Endometrial microvascular endothelial cells (primary cell): Measurements from ENCODE around the gene WDFY4. TPM values are rescaled to one million over a fixed set of nuclear protein-coding genes. Genes with fewer than 3 reads are reported as not detected.

ENCODE experiments used
- in situ Hi-C: cut with HindIII; loops from 2 replicates; pipeline ENCODE4 v1.10.0; 2017; ENCODE audit warnings: low sequenced_read_pairs, low pct_unique_long_range_greater_than_20kb; ENCODE audit errors: inconsistent ontology term
- total RNA-seq: library from RNA; depleted of rRNA; stranded (reverse); fragments of >200 nt; gene quantifications from one replicate; pipeline ENCODE4 v1.2.3, GENCODE V29; 2015; ENCODE audit errors: inconsistent ontology term

Gene WDFY4
- total RNA-seq, 1 donor from 2014 or later = 13.4 TPM

DNA sequence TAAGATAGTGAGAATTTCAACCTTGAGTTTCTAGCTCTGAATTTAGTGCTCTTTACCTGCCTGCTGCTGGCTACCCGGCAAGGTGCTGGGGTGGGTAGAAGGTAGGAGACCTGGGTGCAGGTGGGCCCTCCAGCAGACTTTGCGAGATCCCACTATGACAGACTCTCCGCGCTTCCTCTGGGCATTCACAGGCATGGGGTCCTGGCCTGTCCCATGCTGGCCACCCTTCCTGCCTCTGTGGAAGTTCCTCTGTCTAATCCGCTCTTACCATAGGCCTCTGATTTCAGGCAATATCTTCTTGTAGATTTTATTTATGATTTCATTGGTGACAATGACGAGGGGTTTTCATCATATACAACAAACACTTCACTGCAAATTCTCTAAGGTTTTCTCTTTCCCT, 1.2 kb upstream of the WDFY4 start:
- in situ Hi-C loops = no loop called here

DNA sequence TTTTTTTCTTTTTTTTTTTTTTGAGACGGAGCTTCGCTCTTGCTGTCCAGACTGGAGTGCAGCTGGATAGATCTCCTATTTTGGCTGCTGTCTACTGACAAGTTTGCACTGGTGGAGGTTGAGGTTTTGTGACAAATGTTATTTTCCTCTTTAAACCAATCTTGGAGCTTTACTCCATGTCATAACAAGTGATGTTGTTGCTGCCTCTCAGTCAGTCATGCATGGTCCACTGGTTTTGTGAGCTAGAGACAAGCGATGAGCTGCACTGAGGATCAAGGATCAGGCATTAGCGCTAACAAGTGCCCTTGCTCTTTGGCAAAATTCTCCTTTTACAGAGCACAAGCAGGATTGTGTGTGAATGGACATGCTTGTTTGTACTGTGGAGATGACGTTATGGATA, 805 bp upstream of the WDFY4 start:
- in situ Hi-C loops = no loop called here

DNA sequence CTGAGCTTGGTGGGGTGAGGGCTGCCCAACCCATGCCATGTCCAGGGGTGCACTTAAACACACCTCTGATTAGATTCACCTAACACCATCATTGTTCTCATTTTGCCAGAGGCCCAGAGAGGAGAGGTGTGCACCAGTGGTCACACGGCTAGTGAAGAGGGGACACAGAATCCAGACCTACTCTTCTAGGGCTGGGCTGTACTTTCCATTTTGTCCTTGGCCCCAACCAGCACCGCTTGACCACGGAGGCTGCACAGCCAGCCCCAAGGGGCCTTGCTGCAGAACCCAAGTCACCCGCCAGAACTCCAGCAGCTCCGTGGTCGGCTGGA, 246 bp upstream of the WDFY4 start:
- in situ Hi-C loops = no loop called here

DNA sequence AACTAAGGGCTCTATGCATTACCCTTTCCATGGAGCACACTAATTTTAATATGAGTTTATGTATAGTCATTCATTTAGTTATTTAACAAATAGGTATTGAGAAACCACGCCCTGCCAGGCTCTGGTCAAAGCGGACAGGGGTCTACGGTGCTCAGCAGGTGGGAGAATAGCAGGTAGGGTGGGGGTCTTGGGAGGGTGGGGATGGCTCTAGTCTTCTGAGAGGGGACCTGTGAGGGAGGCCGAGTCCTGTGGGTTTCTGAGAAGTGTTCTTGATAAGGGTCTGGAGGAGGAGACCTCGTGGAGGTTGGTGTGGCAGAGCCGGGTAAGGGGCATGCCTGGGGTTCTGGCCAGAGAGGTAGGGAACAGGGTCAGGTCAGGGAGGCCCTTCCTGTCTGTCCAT, 1.1 kb downstream of the WDFY4 start:
- in situ Hi-C loops = no loop called here

DNA sequence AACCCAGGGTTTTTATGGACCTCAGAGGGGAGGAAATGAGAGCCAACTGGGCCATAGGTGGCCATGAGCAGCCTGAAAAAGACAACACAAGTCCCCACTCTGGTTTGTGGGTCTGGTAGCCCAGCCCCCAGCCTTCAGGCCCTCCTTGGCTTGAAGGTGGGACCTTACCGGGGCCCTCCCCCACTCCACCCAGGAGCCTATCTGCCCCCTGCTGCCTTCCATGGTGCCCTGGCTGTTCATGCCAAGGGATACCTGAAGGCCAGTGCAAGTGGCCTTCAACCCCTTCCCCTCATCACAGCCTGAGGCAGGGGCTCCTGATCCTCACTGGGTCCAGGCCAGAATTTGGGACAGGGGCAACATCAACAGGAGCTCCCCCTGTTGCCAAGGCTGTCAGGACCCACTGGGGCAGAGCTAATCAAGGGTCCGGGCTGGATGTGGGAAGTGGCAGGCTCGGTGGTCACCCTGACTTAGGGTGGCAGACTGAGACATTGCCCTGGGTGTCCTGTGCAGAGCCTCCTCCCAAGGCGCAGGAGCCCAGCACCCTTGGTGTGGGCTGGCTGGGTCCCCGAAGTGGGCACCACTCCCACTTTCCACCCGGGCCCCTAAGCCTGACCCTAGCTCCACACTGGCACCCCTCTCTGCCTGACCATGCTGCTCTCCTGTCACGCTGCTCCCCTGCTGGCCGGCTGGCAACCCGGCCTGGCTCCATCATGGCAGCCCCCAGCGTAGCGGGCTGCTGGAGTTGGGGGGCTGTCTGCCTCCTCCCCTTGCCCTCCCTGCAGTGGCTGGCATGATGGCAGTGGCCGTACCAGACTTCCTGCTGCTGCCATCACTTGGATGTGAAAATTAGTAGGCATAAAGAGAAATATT, 6.4 kb downstream of the WDFY4 start:
- in situ Hi-C loops = no loop called here

DNA sequence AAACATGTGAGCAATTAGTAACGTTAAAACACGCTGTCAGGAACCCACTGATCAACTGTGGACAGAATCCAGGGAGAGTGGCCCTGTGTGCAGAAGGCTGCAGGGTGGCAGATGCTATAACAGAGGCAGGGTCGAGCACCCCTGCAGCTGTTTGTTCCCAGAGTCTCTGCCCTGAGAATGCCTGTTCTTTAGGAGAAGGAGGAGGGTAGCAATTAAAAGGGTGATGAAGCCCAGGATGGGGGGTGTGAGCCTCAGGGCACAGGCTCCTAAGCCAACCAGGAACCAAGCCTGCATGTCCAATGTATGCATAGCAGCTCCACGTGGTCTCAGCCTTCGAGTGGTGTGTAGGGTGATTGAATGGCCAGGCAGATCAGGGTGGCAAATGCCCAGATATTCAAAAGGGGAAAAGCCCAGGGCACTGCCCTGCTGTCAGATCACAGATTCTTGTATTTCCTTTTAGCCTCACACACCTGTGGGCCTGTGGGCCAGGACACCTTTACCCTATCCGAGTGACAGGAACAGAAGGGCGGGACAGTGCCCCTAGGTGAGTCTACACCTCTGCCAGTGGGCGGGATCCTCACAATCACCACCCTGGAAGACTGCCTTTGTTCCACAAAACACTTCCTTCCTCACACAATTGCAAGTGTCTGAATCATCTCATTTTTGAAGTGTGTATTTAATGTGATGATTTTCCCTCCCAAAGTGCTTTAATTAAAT, 7.3 kb downstream of the WDFY4 start:
- in situ Hi-C loops = no loop called here

DNA sequence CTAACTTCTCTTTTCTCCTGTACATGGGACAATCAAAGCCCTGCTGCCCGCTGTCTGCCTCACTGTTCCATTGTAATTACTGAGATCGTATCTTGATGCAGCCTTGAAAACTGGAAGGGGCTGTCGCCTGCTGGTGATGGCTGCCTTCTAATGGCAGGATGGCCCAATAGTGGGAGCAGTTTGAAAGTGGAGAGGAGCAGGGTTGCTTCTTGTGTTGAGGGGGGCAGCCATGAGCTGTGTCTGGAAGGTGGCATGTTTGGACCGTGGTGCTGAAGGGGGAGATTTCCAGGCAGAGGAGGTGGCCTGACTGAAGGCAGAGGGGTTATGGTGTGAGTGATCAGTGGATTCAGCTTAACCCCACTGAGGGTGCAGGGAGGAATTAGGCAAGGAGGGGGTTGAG, 8.1 kb downstream of the WDFY4 start:
- in situ Hi-C loops = no loop called here

DNA sequence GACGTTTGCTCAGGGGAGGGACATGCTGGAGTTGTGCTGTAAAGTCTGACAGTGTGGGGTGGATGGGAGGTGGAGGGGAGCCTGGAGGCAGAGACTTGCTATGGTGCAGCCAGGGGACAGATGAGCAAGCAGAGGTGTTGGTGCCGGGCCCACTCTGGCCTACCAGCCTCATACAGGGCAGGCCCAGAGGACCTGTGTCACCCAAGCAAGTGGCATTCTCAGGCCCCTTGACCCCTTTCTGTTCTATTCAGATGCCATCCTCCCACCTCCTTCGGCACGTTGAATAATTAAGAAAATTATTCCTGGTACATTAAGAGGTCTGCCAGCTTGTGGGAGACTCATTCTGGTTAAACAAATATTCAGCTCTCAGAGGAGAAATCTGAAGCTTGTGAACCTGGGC, 8.5 kb downstream of the WDFY4 start:
- in situ Hi-C loops = no loop called here

DNA sequence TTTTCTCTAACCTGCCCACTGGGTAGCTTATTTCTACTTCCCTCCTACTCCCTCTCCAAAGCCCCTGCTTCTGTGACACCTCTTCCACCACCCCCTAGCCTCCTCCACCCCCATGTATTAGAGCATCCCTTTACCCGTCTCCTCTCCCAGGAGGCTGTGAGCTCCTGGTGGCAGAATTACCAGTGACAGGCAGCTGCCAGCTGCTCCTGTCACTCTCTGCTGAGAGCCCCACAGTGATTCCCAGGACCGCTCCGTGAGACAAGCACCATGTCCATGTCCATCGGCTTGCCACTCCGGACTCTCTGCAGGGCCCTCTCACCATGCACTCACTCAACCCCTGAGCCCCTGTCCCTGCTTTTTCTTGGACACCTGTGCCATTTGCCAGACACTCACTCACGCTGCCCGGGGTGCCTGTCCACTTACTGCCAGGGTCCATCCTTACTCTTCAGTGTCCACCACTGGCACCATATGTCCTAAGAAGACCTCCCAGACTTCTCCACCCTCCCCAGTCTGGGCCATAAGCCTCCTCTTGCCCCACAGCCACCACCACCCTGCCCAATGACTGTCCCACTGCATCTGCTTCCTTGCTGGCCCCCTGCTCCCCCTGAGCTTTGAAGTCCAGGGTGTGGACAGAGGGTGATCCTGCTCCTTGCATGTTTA, 9.8 kb downstream of the WDFY4 start:
- in situ Hi-C loops = no loop called here

DNA sequence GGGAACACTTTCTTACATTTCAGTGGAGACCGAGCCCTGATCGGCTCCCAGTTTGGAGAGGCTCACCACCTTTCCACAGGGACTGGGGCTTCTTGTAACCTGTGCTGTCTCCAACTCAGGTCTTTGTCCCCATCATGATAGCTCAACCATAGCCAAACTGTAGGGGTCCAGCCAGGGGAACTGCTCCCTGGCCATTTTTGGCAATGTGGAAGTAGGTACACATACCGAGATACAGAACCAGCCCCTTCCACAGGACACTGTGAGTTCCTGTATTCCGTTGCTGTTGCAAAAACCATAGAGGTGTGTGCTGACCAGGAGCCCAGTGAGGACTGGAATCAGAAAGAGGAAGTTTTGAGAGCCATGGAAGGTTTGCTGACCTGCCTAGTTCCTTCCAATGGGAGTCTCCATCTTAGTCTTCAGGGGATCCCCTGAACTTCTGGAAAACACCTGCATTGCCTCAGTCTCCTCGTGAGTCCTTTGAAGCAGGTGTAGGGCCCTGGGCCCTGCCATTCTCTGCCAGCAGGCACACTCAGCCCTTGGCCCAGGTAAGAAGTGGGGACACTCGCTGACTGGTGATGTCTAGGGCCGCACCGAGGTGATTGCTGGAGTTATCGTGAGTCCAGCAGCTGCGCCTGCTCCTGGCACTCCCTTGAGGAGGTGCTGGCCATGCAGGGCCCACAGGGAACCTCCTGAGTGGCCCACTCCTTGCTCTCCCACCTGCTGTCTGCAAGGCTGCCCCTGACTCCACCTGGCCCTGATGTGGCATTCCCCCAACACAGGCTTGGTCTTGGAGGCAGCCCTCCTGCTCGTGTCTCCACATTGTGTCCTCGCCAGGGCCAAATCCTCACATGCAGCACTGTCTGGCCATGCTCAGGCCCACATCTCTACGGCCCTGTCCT, 11.2 kb downstream of the WDFY4 start:
- in situ Hi-C loops = no loop called here

DNA sequence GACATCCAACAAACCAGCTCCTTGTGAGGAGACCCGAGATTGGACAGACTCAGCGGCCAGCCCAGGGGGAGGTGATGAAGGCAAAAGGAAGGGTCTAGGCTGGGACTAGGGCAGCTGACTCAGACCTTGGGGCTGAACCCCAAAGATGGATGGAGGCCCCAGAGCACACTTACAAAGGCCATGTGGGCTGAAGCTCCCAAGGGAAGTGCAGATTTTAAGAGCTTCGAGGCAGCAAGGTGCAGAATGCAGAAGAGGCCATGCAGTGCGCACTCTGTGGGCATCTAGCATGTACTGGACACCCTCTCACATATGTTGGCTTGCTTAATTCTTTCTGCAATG, 11.8 kb downstream of the WDFY4 start:
- in situ Hi-C loops = no loop called here

DNA sequence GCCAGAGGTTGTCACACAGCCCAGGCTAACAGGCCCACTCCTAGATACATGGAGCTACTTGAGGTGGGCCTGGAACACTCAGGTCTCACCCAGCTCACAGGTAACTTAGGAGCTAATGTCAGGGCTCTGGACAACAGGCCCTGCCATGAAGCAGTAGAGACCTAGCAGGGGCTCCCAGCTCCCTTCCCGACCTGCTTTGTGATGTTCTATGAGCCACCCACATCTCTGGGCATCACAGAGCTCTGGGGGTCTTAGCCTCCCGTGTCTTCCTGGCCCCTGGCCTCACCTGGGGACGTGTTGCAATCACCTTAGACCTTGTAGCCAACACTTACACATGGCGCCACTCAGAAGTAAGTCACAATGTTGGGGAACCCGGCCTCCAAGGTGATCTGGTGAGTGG, 12.4 kb downstream of the WDFY4 start:
- in situ Hi-C loops = no loop called here

DNA sequence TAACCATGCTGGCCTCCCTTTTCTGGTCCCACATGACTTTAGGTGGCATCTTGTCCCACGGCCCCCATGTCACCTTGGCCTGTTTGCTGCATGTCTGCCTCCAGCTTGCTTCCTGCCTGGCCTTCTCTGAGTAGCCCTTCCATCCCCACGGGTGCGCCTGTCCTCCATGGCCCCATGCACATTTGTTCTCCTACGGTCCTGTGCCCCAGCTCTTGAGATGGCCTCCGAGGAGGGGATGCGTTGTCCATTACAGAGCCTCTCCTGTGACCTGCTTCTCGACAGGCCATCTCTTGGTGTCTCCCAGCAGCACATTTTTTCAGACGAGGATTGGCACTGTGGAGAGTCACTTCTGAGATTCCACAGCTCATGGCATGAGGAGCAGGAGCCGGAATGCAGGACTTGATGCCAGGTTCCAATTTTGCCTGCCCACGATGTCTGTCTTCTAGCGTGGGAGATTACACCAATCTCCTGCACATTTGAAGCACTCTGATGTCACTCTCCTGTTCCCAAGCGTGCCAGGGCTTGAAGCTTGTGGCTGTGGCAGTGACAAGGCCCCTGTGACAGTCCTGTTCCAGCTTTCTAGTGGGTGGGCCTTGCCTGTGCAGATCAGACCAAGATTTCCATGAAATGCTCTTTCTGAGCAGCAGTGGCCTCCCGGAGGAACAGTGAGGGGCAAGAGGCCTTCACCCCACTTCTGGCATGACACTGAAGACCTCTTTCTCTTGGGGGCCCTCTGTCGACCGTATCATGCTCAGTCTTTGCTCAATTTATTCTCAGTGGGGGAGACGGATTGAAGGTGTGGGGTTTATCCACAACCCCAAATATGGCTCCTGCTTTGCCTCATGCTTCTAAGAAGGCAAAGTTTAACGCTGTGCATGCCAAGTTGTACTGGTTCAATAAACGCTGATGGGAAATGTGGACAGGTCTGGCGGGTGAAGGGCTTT, 13.4 kb downstream of the WDFY4 start:
- in situ Hi-C loops = no loop called here

DNA sequence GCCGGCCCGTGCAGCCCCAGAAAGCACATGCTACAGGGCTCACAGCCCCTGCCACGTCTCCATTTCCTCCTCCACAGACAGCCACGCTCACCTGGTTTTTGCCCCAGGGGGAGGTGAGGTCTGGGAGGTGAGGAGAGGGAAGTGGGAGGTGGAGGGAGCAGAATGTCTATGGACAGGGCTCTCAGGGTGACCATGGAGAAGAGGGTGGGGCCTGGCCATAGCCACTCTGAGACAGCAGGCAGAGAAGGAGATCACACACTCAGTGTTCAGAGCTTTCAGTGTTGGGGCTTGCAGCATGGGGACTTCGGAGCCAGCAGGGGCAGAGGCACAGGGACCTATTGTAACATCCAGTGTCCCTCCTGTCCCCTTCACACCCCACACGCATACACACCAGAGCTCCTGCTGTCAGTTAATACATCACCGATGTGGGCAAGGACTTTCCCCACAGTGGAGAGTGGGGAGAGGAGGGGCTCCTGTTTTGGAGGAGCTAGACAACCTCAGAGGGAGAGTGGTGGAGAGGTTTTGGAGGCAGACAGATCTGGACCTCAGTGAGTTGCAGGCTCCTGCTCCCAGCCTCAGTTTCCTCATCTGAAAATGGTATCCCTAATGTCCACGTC, 14.4 kb downstream of the WDFY4 start:
- in situ Hi-C loops = no loop called here

DNA sequence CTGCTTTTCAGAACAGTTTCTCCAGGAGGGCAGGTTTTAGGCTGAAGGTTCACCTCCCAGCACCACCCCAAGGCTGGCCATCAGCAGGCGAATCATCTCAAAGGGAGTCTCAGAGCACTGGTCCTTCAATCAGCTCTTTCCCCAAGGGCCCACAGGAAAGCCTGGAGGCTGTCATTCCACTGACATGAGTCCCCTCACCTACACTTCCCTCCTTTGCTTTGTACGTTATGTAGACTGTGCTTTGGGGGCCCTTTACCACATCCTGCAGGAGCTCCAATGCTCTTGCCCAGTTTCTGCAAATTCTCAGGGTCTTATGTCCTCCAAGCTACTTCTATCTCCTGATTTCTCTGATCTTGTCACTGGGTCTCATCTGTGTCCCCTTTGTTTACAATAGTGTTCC, 15.4 kb downstream of the WDFY4 start:
- in situ Hi-C loops = no loop called here

DNA sequence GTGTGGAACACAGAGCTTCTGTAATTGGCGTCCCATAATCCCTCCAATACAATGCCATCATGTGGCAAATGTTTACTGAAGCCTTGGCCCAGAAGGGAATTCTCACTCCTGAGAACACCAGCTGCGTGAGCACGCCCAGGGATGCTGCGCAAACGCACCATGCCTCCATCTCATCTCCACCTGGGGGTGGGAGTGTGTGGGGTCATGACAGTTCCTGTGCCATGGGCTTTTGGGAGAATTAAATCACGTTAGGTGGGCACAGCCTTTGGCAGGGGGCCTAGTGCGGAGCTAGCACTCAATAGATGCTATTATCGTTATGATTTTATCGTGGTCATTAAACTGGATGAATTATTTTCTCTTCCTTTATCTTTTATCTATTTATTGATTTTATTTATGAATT, 15.8 kb downstream of the WDFY4 start:
- in situ Hi-C loops = no loop called here

DNA sequence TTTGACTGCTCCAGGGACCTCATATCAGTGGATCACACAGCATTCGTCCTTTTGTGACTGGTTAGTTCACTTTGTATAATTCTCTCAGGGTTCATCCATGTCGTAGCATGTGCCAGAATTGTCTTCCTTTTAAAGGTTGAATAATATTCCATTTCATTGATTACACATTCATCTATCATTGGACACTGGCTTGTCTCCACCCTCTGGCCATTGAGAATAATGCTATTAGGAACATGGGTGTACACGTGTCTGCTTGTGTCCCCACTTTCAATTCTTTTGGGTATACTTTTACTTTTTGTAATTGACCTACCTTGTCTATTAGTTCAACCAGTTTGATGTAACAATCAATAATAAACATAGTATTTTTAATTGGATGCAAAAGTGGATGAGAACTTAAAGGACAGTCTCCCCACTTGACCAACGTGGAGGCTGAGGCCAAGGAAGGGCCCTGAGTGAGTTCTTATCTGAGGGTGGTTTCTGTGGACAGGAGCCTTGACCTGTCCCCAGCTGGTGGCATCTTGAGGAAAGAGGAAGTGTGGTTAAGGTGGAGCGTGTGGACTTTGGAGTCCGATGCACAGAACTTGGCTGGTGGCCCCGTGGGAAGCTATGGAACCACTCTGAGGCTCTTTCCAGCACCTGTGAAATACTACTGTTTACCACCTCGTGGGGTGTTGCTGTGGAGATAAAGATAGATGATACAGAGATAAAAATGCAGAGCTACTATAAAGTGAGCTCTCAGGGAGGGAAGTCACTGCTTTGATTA, 16.6 kb downstream of the WDFY4 start:
- in situ Hi-C loops = no loop called here
